ENCODE data around the gene DNHD1. TPM values are rescaled to one million over a fixed set of nuclear protein-coding genes. Genes with fewer than 3 reads are reported as not detected.

DNHD1 gene
- 10 to 100 TPM; 11.5 to 31.4 TPM for total RNA-seq

- intact Hi-C loops (cut with DNase I), result no loop called here
- Histone ChIP-seq H3K4me1 (replicated peaks) (no peaks in the 10 kb centered on the region), H3K27me3 (replicated peaks; ENCODE audit: insufficient read depth) (no peaks in the 10 kb centered on the region), H3K4me3 (no peak within 1 kb of the TSS), H3K9me3 (no peaks in the 10 kb centered on the region), H3K27ac (no peak within 1 kb of the TSS), H3K36me3 (no peaks in the 10 kb centered on the region)
- no peak for DNase-seq (ENCODE audit: low spot score)
- 44% methylated on average over 33 of the region's 33 CpGs for WGBS
- no peak for TF ChIP-seq POLR2AphosphoS5 (IDR thresholded peaks at IDR 0.05)
- no peak for TF ChIP-seq POLR2A (IDR thresholded peaks at IDR 0.05)
- TF ChIP-seq CTCF (IDR thresholded peaks at IDR 0.05), result no peak
Observed at GRCh38 chr11:6497069-6497839, at the start of gene DNHD1. Gene DNHD1 (plus strand): TSS chr11:6497280. CDS start chr11:6498216, 936 bp downstream.

- no peaks in the 10 kb centered on the region for H3K9me3 ChIP-seq
- WGBS, result 89% methylated on average over 3 of the region's 3 CpGs
- DNase-seq (ENCODE audit: low spot score), result no peak
- TF ChIP-seq POLR2A (IDR thresholded peaks at IDR 0.05), result no peak
- TF ChIP-seq CTCF (IDR thresholded peaks at IDR 0.05), result no peak
- no peak for TF ChIP-seq POLR2AphosphoS5 (IDR thresholded peaks at IDR 0.05)
- H3K27ac ChIP-seq, result no peak overlapping the region
- H3K27me3 ChIP-seq (replicated peaks; ENCODE audit: insufficient read depth), result no peaks in the 10 kb centered on the region
- H3K4me3 ChIP-seq, result no peak overlapping the region
- peaks cover 0 to 6% of the 10 kb centered on the region in 2 donors for H3K36me3 ChIP-seq
- no peaks in the 10 kb centered on the region for H3K4me1 ChIP-seq (replicated peaks)
- intact Hi-C loops (cut with DNase I), result loop anchor here (10.0 kb wide), 1 partner anchor 424 kb away; no protein-coding TSS in a partner anchor
Observed at GRCh38 chr11:6448574-6448973, 48.5 kb upstream of the DNHD1 start.

GRCh38 chr11:6452219-6452618, 44.9 kb upstream of the DNHD1 start:
- no peak for TF ChIP-seq POLR2A (IDR thresholded peaks at IDR 0.05)
- Histone ChIP-seq H3K27me3 (replicated peaks; ENCODE audit: insufficient read depth) (no peaks in the 10 kb centered on the region), H3K36me3 (peaks cover 0 to 16% of the 10 kb centered on the region in 2 donors), H3K4me1 (replicated peaks) (no peaks in the 10 kb centered on the region), H3K27ac (no peak overlapping the region), H3K9me3 (no peaks in the 10 kb centered on the region), H3K4me3 (no peak overlapping the region)
- intact Hi-C loops (cut with DNase I), result no loop called here
- no peak for DNase-seq (ENCODE audit: low spot score)
- 93% methylated on average over 3 of the region's 3 CpGs for WGBS

- no peak overlapping the region for H3K27ac ChIP-seq
- peaks cover 0 to 22% of the 10 kb centered on the region in 2 donors for H3K36me3 ChIP-seq
- no peaks in the 10 kb centered on the region for H3K9me3 ChIP-seq
- no peaks in the 10 kb centered on the region for H3K27me3 ChIP-seq (replicated peaks; ENCODE audit: insufficient read depth)
- intact Hi-C loops (cut with DNase I), result no loop called here
- DNase-seq (ENCODE audit: low spot score), result no peak
- no peaks in the 10 kb centered on the region for H3K4me1 ChIP-seq (replicated peaks)
- H3K4me3 ChIP-seq, result no peak overlapping the region
- TF ChIP-seq POLR2AphosphoS5 (IDR thresholded peaks at IDR 0.05), result no peak
- no peak for TF ChIP-seq CTCF (IDR thresholded peaks at IDR 0.05)
- no peak for TF ChIP-seq POLR2A (IDR thresholded peaks at IDR 0.05)
- WGBS, result 95% methylated on average over 2 of the region's 2 CpGs
Observed at GRCh38 chr11:6453152-6453551, 43.9 kb upstream of the DNHD1 start.

- Histone ChIP-seq H3K4me3 (no peak overlapping the region), H3K27ac (no peak overlapping the region), H3K36me3 (peaks cover 0 to 22% of the 10 kb centered on the region in 2 donors), H3K27me3 (replicated peaks; ENCODE audit: insufficient read depth) (no peaks in the 10 kb centered on the region), H3K4me1 (replicated peaks) (no peaks in the 10 kb centered on the region), H3K9me3 (no peaks in the 10 kb centered on the region)
- 67% methylated on average over 2 of the region's 2 CpGs for WGBS
- intact Hi-C loops (cut with DNase I), result no loop called here
- TF ChIP-seq POLR2AphosphoS5 (IDR thresholded peaks at IDR 0.05), result peak; percentile 62
- TF ChIP-seq POLR2A (IDR thresholded peaks at IDR 0.05), result no peak
- no peak for TF ChIP-seq CTCF (IDR thresholded peaks at IDR 0.05)
- peak; percentile 27 for DNase-seq (ENCODE audit: low spot score)
Observed at GRCh38 chr11:6455070-6455469, 42.0 kb upstream of the DNHD1 start.

Data from prostate gland (tissue), 2 donors.